Esophagus squamous epithelium (tissue), 5 donors: ENCODE results near the gene FBLN5. TPM values are rescaled to one million over a fixed set of nuclear protein-coding genes. Genes with fewer than 3 reads are reported as not detected.
A peak's percentile ranks its signal among the peaks of the same experiment; 100 is the strongest.

Experiments used
- DNase-seq: peaks from one replicate; lab custom pipeline; 2025; lab: John Stamatoyannopoulos, UW
- H3K27ac ChIP-seq, 4 donors: fragments of 200-600 bp; sonication (generic); one replicate each; pipeline ENCODE4 v1.5.1; 2016 to 2019; ENCODE audit warnings: mild to moderate bottlenecking in 1 of 4
- H3K27me3 ChIP-seq, 4 donors: fragments of 200-600 bp; sonication (generic); 1 replicate in 3 of 4; 2 replicates in 1 of 4; pipeline versions ENCODE4 v1.5.1 to v1.6.0; 2017 to 2021; ENCODE audit warnings: antibody characterized with exemption in 1 of 4
- H3K36me3 ChIP-seq, 3 donors: fragments of 200-600 bp; sonication (generic); one replicate each; pipeline ENCODE4 v1.5.1; 2016 to 2019
- H3K4me1 ChIP-seq, 3 donors: fragments of 200-600 bp; sonication (generic); one replicate each; pipeline ENCODE4 v1.5.1; 2017 to 2019
- H3K4me3 ChIP-seq, 4 donors: fragments of 200-600 bp; sonication (generic); 1 replicate in 3 of 4; 2 replicates in 1 of 4; pipeline ENCODE4 v1.5.1; 2016 to 2019; ENCODE audit warnings: mild to moderate bottlenecking in 2 of 4, moderate library complexity in 1 of 4
- H3K9me3 ChIP-seq, 3 donors: fragments of 200-600 bp; sonication (generic); one replicate each; pipeline ENCODE4 v1.5.1; 2016 to 2019
- CTCF ChIP-seq, 6 experiments: fragments of 450-650 bp in 4 of 6; fragments of 200-600 bp in 2 of 6; sonication (generic) in 2 of 6; IDR thresholded peaks; one replicate each; pipeline ENCODE4 v1.5.1; 2016 to 2019; ENCODE audit warnings: antibody characterized with exemption in 6 of 6, mild to moderate bottlenecking in 4 of 6, moderate library complexity in 4 of 6
- POLR2A ChIP-seq, 4 donors: fragments of 450-650 bp; IDR thresholded peaks; one replicate each; pipeline ENCODE4 v1.6.1; 2017; ENCODE audit warnings: antibody characterized with exemption in 4 of 4, mild to moderate bottlenecking in 4 of 4, moderate library complexity in 3 of 4
- WGBS, 2 donors: methylation state at CpG; one replicate each; pipeline ENCODE4 v1.1.5; 2018; 5-methylcytosine and 5-hydroxymethylcytosine counted together
- intact Hi-C: fragments of 100-400 bp; cut with DNase I; formaldehyde crosslinking; loops from one replicate; pipeline ENCODE4 v1.15.0; 2022
- total RNA-seq, 4 donors: library from RNA; depleted of rRNA; stranded (reverse); fragments of >200 nt; gene quantifications; one replicate each; pipeline ENCODE4 v1.1.0, GENCODE V29; 2016
- donor health status: DM: yes; HTN: yes; CAD: no.

Gene FBLN5
- total RNA-seq, 4 donors from 2014 or later: 1.2 to 83.5 (median 8.0) TPM

- 77 to 79% methylated on average over 6 of the region's 6 CpGs for WGBS, 2 donors
- no peak for TF ChIP-seq CTCF (IDR thresholded peaks at IDR 0.05)
- no peak for TF ChIP-seq POLR2A (IDR thresholded peaks at IDR 0.05)
- Histone ChIP-seq H3K4me1 (peaks cover 2 to 9% (median 4%) of the 10 kb centered on the region in 3 donors), H3K9me3 (no peaks in the 10 kb centered on the region), H3K27ac (peak overlapping the region in 2 of 4 donors; percentile 5 to 39), H3K4me3 (peak overlapping the region in 2 of 4 donors; percentile 30 to 35), H3K27me3 (peaks cover 0 to 8% (median 0%) of the 10 kb centered on the region in 4 donors), H3K36me3 (peaks cover 0 to 19% (median 0%) of the 10 kb centered on the region in 3 donors)
- intact Hi-C loops: no loop called here
- DNase-seq: no peak
Observed at GRCh38 chr14:91866511-91867295, 80.8 kb downstream of the FBLN5 start.

GRCh38 chr14:91866061-91866460, 81.4 kb downstream of the FBLN5 start:
- Histone ChIP-seq H3K27me3 (peaks cover 0 to 8% (median 0%) of the 10 kb centered on the region in 4 donors), H3K4me1 (peaks cover 0 to 4% (median 0%) of the 10 kb centered on the region in 3 donors), H3K4me3 (peak overlapping the region in 1 of 4 donors; percentile 30), H3K36me3 (peaks cover 0 to 19% (median 0%) of the 10 kb centered on the region in 3 donors), H3K9me3 (no peaks in the 10 kb centered on the region), H3K27ac (peak overlapping the region in 2 of 4 donors; percentile 5 to 39)
- intact Hi-C loops: no loop called here
- WGBS, 2 donors: 41 to 59% methylated on average over 2 of the region's 2 CpGs
- DNase-seq: no peak
- no peak for TF ChIP-seq POLR2A (IDR thresholded peaks at IDR 0.05)
- no peak for TF ChIP-seq CTCF (IDR thresholded peaks at IDR 0.05)

- WGBS, 2 donors: 62 to 67% methylated on average over 4 of the region's 4 CpGs
- no peak for DNase-seq
- no peaks in the 10 kb centered on the region for H3K9me3 ChIP-seq
- TF ChIP-seq POLR2A (IDR thresholded peaks at IDR 0.05) (no peak), CTCF (IDR thresholded peaks at IDR 0.05) (no peak)
- H3K4me3 ChIP-seq: no peak overlapping the region
- peaks cover 0 to 11% (median 0%) of the 10 kb centered on the region in 3 donors for H3K4me1 ChIP-seq
- intact Hi-C loops: no loop called here
- H3K27ac ChIP-seq: no peak overlapping the region
- peaks cover 0 to 20% (median 0%) of the 10 kb centered on the region in 4 donors for H3K27me3 ChIP-seq
- no peaks in the 10 kb centered on the region for H3K36me3 ChIP-seq
Observed at GRCh38 chr14:91862417-91862816, 85.1 kb downstream of the FBLN5 start.

- intact Hi-C loops: no loop called here
- H3K27ac ChIP-seq: no peak overlapping the region
Observed at GRCh38 chr14:91861091-91861490, 86.4 kb downstream of the FBLN5 start.

More at GRCh38 chr14:91861091-91861490, 86.4 kb downstream of the FBLN5 start:
- H3K4me3 ChIP-seq: no peak overlapping the region
- H3K9me3 ChIP-seq: no peaks in the 10 kb centered on the region
- WGBS, 2 donors: 76 to 78% methylated on average over 2 of the region's 2 CpGs
- peaks cover 0 to 11% (median 0%) of the 10 kb centered on the region in 3 donors for H3K4me1 ChIP-seq
- peaks cover 0 to 25% (median 0%) of the 10 kb centered on the region in 4 donors for H3K27me3 ChIP-seq
- H3K36me3 ChIP-seq: no peaks in the 10 kb centered on the region
- TF ChIP-seq CTCF (IDR thresholded peaks at IDR 0.05) (no peak), POLR2A (IDR thresholded peaks at IDR 0.05) (no peak)
- DNase-seq: no peak
